NCI-H526 treated with DMSO at 0.1 percent for 48 hours (cell line): ENCODE measurements around the gene HCFC1R1.
A peak's percentile ranks its signal among the peaks of the same experiment; 100 is the strongest.
"Not testable (repeated sequence)": the region's sequence is repeated elsewhere in the genome, so short reads cannot be mapped to it uniquely, and the experiment has no call there.

Source experiments
- DNase-seq: peaks from one replicate; lab custom pipeline; 2025; lab: John Stamatoyannopoulos, UW

The HCFC1R1 gene

GRCh38 chr16:3023669-3024478, at the start of gene HCFC1R1, which contains the start of gene THOC6:
Gene HCFC1R1, minus strand, starts transcription at chr16:3023942. Its CDS starts 1 bp downstream, at chr16:3023941.
Gene THOC6, plus strand, starts transcription at chr16:3024035. Its CDS starts 292 bp downstream, at chr16:3024327.
- DNase-seq, result peak; percentile 88

GRCh38 chr16:3073448-3073847, 49.7 kb upstream of the HCFC1R1 start:
- no peak for DNase-seq

GRCh38 chr16:3072576-3073263, 49.0 kb upstream of the HCFC1R1 start:
- DNase-seq, result not testable (repeated sequence)

- not testable (repeated sequence) for DNase-seq
These were observed 48.4 kb upstream of the HCFC1R1 start for GRCh38 chr16:3072148-3072547.

- DNase-seq, result no peak
These were observed 47.9 kb upstream of the HCFC1R1 start for GRCh38 chr16:3071655-3072054.

- no peak for DNase-seq
These were observed 46.9 kb upstream of the HCFC1R1 start for GRCh38 chr16:3070608-3071111.

GRCh38 chr16:3069146-3069545, 45.4 kb upstream of the HCFC1R1 start:
- not testable (repeated sequence) for DNase-seq

- DNase-seq, result no peak
These were observed 44.7 kb upstream of the HCFC1R1 start for GRCh38 chr16:3068487-3068886.

- no peak for DNase-seq
These were observed 42.7 kb upstream of the HCFC1R1 start for GRCh38 chr16:3066440-3066748.

- no peak for DNase-seq
These were observed 42.1 kb upstream of the HCFC1R1 start for GRCh38 chr16:3065742-3066439.

GRCh38 chr16:3065069-3065741, 41.5 kb upstream of the HCFC1R1 start, which contains the start of gene IL32:
Gene IL32, plus strand, starts transcription at chr16:3065640. Its CDS starts 172 bp downstream, at chr16:3065812.
- DNase-seq, result no peak

- DNase-seq, result no peak
These were observed 40.1 kb upstream of the HCFC1R1 start for GRCh38 chr16:3063625-3064386.

GRCh38 chr16:3062553-3062952, 38.8 kb upstream of the HCFC1R1 start:
- no peak for DNase-seq

GRCh38 chr16:3060339-3061127, 36.8 kb upstream of the HCFC1R1 start:
- DNase-seq, result no peak

- DNase-seq, result no peak
These were observed 36.0 kb upstream of the HCFC1R1 start for GRCh38 chr16:3059723-3060242.

GRCh38 chr16:3059041-3059722, 35.4 kb upstream of the HCFC1R1 start:
- no peak for DNase-seq

GRCh38 chr16:3058139-3059030, 34.6 kb upstream of the HCFC1R1 start:
- no peak for DNase-seq
